AG04450 (cell line): ENCODE measurements around the gene GNPTAB. TPM values are rescaled to one million over a fixed set of nuclear protein-coding genes. Genes with fewer than 3 reads are reported as not detected.
"Not testable (repeated sequence)": the region's sequence is repeated elsewhere in the genome, so short reads cannot be mapped to it uniquely, and the experiment has no call there.

Source experiments
- CTCF ChIA-PET: fragments of 300-600, 350-600 bp; formaldehyde crosslinking; extraction: SDS; loops from one replicate; lab custom pipeline; 2022; ENCODE audit warnings: antibody characterized with exemption, inconsistent platforms; lab: Charles Lee
- POLR2A ChIA-PET: fragments of 350-600 bp; formaldehyde crosslinking; extraction: SDS; loops from one replicate; lab custom pipeline; 2021; ENCODE audit warnings: antibody characterized with exemption, inconsistent platforms; lab: Yijun Ruan, JAX
- DNase-seq: peaks from one replicate; pipeline ENCODE4 v3.0.0-alpha.2; 2011; ENCODE audit warnings: low read depth, low spot score
- H3K27ac ChIP-seq: one replicate; pipeline ENCODE4 v1.5.1; 2012; ENCODE audit warnings: low read depth, low read length, control low read depth
- H3K27me3 ChIP-seq: one replicate; pipeline ENCODE4 v1.6.0; 2012; ENCODE audit warnings: low read length; ENCODE audit not compliant: control insufficient read depth, insufficient read depth
- H3K4me3 ChIP-seq: 2 replicates; pipeline ENCODE4 v1.5.1; 2011; ENCODE audit warnings: mild to moderate bottlenecking, low read depth, low read length, control low read depth
- H3K9me3 ChIP-seq: 2 replicates; pipeline ENCODE4 v1.5.1; 2012; ENCODE audit warnings: low read length; ENCODE audit not compliant: control insufficient read depth, insufficient read depth
- CTCF ChIP-seq: IDR thresholded peaks from 2 replicates; pipeline ENCODE4 v1.5.1; 2011; ENCODE audit warnings: low read depth, low read length, control low read depth, inconsistent platforms
- polyA plus RNA-seq: library from polyadenylated mRNA; depleted of rRNA; stranded (reverse); fragments of >200 nt; gene quantifications from 2 replicates; pipeline ENCODE4 v1.2.3, GENCODE V29; 2011

Gene GNPTAB
- polyA plus RNA-seq, 1 experiment, result 34.3 TPM

- no peak overlapping the region for H3K27ac ChIP-seq
- ChIA-PET POLR2A (no interaction called here), CTCF (no interaction called here)
- no peaks in the 10 kb centered on the region for H3K27me3 ChIP-seq
- TF ChIP-seq CTCF, result no peak
- H3K4me3 ChIP-seq, result no peak overlapping the region
- DNase-seq, result no peak
- H3K9me3 ChIP-seq, result no peaks in the 10 kb centered on the region
Observed at GRCh38 chr12:101857043-101857558, 26.3 kb upstream of the GNPTAB start.

GRCh38 chr12:101856614-101857013, 25.9 kb upstream of the GNPTAB start:
- not testable (repeated sequence) for DNase-seq, H3K9me3 ChIP-seq

GRCh38 chr12:101855976-101856375, 25.2 kb upstream of the GNPTAB start:
- no peak overlapping the region for H3K4me3 ChIP-seq
- H3K27ac ChIP-seq, result no peak overlapping the region
- no peaks in the 10 kb centered on the region for H3K9me3 ChIP-seq
- no peaks in the 10 kb centered on the region for H3K27me3 ChIP-seq
- CTCF ChIA-PET, result interaction anchor here (0.5 to 2.2 kb wide), 6 partner anchors 16 to 629 kb away, joined by 3 to 11 read pairs (median 4); no protein-coding TSS in a partner anchor
- POLR2A ChIA-PET, result interaction anchor here (1.1 to 1.5 kb wide), 3 partner anchors 16 to 449 kb away, joined by 3 to 5 read pairs (median 3); partner anchors contain the start of gene ARL1
- no peak for TF ChIP-seq CTCF
- no peak for DNase-seq

More at GRCh38 chr12:101856614-101857013, 25.9 kb upstream of the GNPTAB start:
- not testable (repeated sequence) for H3K27ac ChIP-seq, H3K27me3 ChIP-seq, H3K4me3 ChIP-seq
- ChIA-PET CTCF (interaction anchor here (1.9 kb wide), 1 partner anchor 18 kb away, joined by 7 read pairs; no protein-coding TSS in a partner anchor), POLR2A (interaction anchor here (1.5 kb wide), 1 partner anchor 449 kb away, joined by 3 read pairs; the partner anchor contains the start of gene ARL1)

- H3K27me3 ChIP-seq, result no peaks in the 10 kb centered on the region
- H3K9me3 ChIP-seq, result no peaks in the 10 kb centered on the region
- no peak overlapping the region for H3K4me3 ChIP-seq
- no peak overlapping the region for H3K27ac ChIP-seq
- DNase-seq, result no peak
- POLR2A ChIA-PET, result interaction anchor here (1.1 to 1.5 kb wide), 3 partner anchors 16 to 448 kb away, joined by 3 to 5 read pairs (median 3); partner anchors contain the start of gene ARL1
- CTCF ChIA-PET, result interaction anchor here (0.5 to 2.2 kb wide), 7 partner anchors 12 to 629 kb away, joined by 3 to 11 read pairs (median 4); no protein-coding TSS in a partner anchor
- no peak for TF ChIP-seq CTCF
Observed at GRCh38 chr12:101855364-101855884, 24.7 kb upstream of the GNPTAB start.

GRCh38 chr12:101854747-101855146, 24.0 kb upstream of the GNPTAB start:
- Histone ChIP-seq H3K27ac (no peak overlapping the region), H3K27me3 (no peaks in the 10 kb centered on the region), H3K9me3 (no peaks in the 10 kb centered on the region), H3K4me3 (no peak overlapping the region)
- ChIA-PET POLR2A (interaction anchor here (1.1 kb wide), 1 partner anchor 37 kb away, joined by 5 read pairs; no protein-coding TSS in a partner anchor), CTCF (interaction anchor here (1.3 to 2.2 kb wide), 4 partner anchors 12 to 95 kb away, joined by 3 to 11 read pairs (median 6); no protein-coding TSS in a partner anchor)
- DNase-seq, result no peak
- no peak for TF ChIP-seq CTCF
